Sigmoid colon (tissue), 7 donors: ENCODE results near the gene MRRF. TPM values are rescaled to one million over a fixed set of nuclear protein-coding genes. Genes with fewer than 3 reads are reported as not detected.
A peak's percentile ranks its signal among the peaks of the same experiment; 100 is the strongest.

ENCODE experiments used
- DNase-seq: peaks from one replicate; pipeline ENCODE4 v3.0.0-alpha.2; 2019
- H3K27ac ChIP-seq, 4 donors: fragments of 200-600 bp; sonication (generic); one replicate each; pipeline ENCODE4 v1.5.1; 2016 to 2019; ENCODE audit warnings: mild to moderate bottlenecking in 1 of 4
- H3K27me3 ChIP-seq, 3 donors: fragments of 200-600 bp; sonication (generic); one replicate each; pipeline ENCODE4 v1.5.1; 2019; ENCODE audit warnings: mild to moderate bottlenecking in 1 of 3
- H3K36me3 ChIP-seq, 4 donors: fragments of 200-600 bp; sonication (generic); one replicate each; pipeline ENCODE4 v1.5.1; 2016 to 2019
- H3K4me1 ChIP-seq, 4 donors: fragments of 200-600 bp; sonication (generic); one replicate each; pipeline ENCODE4 v1.5.1; 2017 to 2019
- H3K4me3 ChIP-seq, 4 donors: fragments of 200-600 bp; sonication (generic); one replicate each; pipeline ENCODE4 v1.5.1; 2017 to 2019; ENCODE audit warnings: mild to moderate bottlenecking in 2 of 4, moderate library complexity in 1 of 4
- H3K9me3 ChIP-seq, 4 donors: fragments of 200-600 bp in 3 of 4; sonication (generic) in 3 of 4; one replicate each; pipeline versions ENCODE4 v1.5.1 to v1.6.1; 2013 to 2019
- EP300 ChIP-seq, 4 donors: sonication (generic); formaldehyde crosslinking; IDR thresholded peaks; one replicate each; pipeline ENCODE4 v1.6.1; 2017; ENCODE audit warnings: antibody characterized with exemption in 4 of 4
- POLR2A ChIP-seq, 2 donors: fragments of 450-650 bp; IDR thresholded peaks; one replicate each; pipeline ENCODE4 v1.6.1; 2016; ENCODE audit warnings: antibody characterized with exemption in 2 of 2, mild to moderate bottlenecking in 2 of 2, moderate library complexity in 2 of 2
- POLR2AphosphoS5 ChIP-seq, 4 donors: sonication (generic); formaldehyde crosslinking; IDR thresholded peaks; one replicate each; pipeline ENCODE4 v1.6.1; 2017; ENCODE audit warnings: antibody characterized with exemption in 4 of 4
- WGBS, 2 donors: extraction: QIAGEN DNeasy Blood & Tissue Kit; methylation state at CpG; one replicate each; pipeline ENCODE4 v1.1.7; 2013; 5-methylcytosine and 5-hydroxymethylcytosine counted together
- intact Hi-C: fragments of 100-400 bp; cut with DNase I; formaldehyde crosslinking; loops from one replicate; pipeline ENCODE4 v1.15.1; 2023
- polyA plus RNA-seq, 3 donors: library from polyadenylated mRNA; stranded (reverse); fragments of 200-250 nt; gene quantifications; one replicate each; pipeline ENCODE4 v1.2.3, GENCODE V29; 2013
- total RNA-seq, 4 donors: library from RNA; depleted of rRNA; stranded (reverse); fragments of >200 nt; gene quantifications; one replicate each; pipeline ENCODE4 v1.1.0, GENCODE V29; 2016
- TF ChIP-seq, protein P1 (sequence below), 4 experiments: fragments of 450-650 bp in 3 of 4; fragments of 200-600 bp in 1 of 4; IDR thresholded peaks; one replicate each; pipeline ENCODE4 v1.5.1; 2016 to 2019; ENCODE audit warnings: antibody characterized with exemption in 4 of 4, mild to moderate bottlenecking in 3 of 4, moderate library complexity in 2 of 4
- donor health status: healthy with polysubstance abuse.
- donor health status: Bipolar disorder and iron deficiency.
- donor health status: healthy.

MRRF gene
- total and polyA plus RNA-seq, 7 donors: 29.9 to 46.7 (median 38.2) TPM

DNA sequence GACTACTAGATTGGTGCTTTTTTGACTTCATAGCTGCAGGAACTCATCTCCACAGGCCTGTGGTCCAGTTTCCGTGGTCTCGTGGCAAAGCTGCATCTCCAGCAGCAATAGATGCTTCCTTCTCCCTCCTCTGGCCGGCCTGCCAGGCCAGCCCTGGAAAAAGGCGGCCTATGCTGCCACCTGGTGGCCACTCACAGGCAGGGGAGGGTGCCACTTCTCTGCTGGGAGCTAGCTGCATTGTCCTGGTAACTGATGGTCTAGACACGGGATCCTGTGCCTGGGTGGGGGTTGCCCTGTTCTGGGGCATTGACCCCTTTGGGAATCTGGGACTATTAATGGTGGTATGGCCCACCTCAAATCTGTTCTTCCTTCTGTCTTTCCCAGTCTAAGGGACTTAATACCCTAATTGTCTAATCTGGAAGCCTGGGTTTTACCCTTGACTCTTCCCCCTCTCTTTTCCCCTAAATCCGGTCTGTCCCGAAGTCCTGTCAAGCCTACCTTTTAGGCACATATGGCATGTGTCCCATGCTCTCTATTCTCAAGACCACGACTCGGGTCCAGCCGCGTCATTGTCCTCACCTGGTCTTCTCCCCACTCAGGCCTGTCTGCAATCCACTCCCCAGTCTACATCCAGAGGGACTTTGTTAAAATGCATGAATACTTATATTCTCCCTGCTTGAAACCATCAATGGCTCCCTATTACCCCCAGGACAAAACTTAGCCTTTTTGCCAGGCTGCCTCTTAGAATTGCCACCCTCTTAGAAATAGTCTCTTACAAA, 86.1 kb downstream of the MRRF start:
- 36 to 43% methylated on average over 11 of the region's 11 CpGs for WGBS, 2 donors
- TF ChIP-seq, protein P1, sequence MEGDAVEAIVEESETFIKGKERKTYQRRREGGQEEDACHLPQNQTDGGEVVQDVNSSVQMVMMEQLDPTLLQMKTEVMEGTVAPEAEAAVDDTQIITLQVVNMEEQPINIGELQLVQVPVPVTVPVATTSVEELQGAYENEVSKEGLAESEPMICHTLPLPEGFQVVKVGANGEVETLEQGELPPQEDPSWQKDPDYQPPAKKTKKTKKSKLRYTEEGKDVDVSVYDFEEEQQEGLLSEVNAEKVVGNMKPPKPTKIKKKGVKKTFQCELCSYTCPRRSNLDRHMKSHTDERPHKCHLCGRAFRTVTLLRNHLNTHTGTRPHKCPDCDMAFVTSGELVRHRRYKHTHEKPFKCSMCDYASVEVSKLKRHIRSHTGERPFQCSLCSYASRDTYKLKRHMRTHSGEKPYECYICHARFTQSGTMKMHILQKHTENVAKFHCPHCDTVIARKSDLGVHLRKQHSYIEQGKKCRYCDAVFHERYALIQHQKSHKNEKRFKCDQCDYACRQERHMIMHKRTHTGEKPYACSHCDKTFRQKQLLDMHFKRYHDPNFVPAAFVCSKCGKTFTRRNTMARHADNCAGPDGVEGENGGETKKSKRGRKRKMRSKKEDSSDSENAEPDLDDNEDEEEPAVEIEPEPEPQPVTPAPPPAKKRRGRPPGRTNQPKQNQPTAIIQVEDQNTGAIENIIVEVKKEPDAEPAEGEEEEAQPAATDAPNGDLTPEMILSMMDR (IDR thresholded peaks at IDR 0.05): peak; percentile 87 to 98 (median 96)
- no peak for TF ChIP-seq POLR2A (IDR thresholded peaks at IDR 0.05)
- intact Hi-C loops: loop anchor here (1.0 kb wide), 2 partner anchors 225 to 251 kb away; no protein-coding TSS in a partner anchor
- Histone ChIP-seq H3K9me3 (no peaks in the 10 kb centered on the region), H3K4me3 (no peak overlapping the region), H3K27ac (no peak overlapping the region), H3K4me1 (peaks cover 0 to 23% (median 13%) of the 10 kb centered on the region in 4 donors), H3K36me3 (no peaks in the 10 kb centered on the region), H3K27me3 (no peaks in the 10 kb centered on the region)
- DNase-seq: peak; percentile 90

DNA sequence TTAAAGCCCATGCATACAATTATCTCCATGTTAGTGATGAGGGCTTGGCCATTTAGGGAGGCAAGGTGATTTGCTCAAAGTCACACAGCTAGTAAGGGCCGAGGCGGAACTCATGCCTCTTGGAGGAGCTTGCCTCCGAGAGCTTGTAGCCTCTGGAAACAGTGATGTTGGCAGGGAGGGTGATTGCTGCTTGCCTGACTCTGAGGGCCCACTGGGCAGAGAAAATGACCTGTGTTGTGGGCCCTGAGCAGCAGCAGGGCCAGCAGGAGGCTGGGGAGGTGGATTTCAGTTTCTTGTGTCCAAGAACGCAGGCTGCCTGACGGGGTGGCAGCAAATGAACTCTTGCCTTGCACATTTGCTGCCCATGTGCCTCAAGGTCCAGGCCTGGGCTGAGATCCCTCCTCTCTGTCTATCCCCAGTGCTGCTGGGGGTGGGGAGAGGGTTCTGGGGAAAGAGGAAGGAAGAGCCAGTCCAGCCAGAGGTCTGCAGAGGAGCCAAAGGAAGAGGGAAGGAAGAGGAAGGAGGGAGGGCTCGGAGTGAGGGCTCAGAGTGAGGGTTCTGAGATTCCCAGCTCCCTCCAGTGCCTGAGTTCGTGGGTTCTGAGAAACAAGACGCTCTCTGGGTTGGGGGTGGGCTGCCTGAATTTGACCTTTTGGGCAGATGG, 90.0 kb downstream of the MRRF start:
- H3K4me1 ChIP-seq: peaks cover 0 to 3% (median under 1%) of the 10 kb centered on the region in 4 donors
- H3K27ac ChIP-seq: no peak overlapping the region
- no peaks in the 10 kb centered on the region for H3K36me3 ChIP-seq
- DNase-seq: no peak
- no peak overlapping the region for H3K4me3 ChIP-seq
- intact Hi-C loops: no loop called here
- TF ChIP-seq, protein P1 (IDR thresholded peaks at IDR 0.05): no peak
- TF ChIP-seq POLR2AphosphoS5 (IDR thresholded peaks at IDR 0.05) (no peak), EP300 (IDR thresholded peaks at IDR 0.05) (no peak), POLR2A (IDR thresholded peaks at IDR 0.05) (no peak)
- no peaks in the 10 kb centered on the region for H3K9me3 ChIP-seq
- 77 to 89% methylated on average over 8 of the region's 8 CpGs for WGBS, 2 donors
- no peaks in the 10 kb centered on the region for H3K27me3 ChIP-seq

DNA sequence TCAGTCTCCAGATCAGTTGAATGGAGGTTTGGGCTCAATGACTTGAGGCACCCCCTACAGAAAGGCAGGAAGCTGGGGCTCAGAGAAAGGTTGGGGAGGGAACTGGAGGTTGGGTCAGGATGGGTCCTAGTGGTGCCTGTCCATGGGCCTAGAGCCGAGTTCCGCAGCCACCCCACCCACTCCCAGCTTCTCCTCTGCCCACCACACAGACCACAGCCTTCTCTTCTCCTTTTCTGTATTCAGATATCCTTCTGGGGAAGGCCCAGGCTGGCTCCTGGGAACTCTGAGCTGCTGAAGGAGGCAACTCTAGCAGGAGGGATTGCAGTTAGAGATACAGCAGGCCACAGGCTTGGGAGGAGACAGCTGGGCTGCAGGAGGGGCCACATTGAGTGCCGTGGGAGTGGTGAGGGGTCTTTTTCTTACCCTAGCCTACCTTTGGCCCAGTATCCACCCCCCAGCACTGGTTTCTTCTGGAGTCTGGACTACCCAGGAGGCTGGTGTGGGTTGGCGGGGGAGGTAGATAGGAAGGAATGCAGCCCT, 90.7 kb downstream of the MRRF start:
- Histone ChIP-seq H3K27me3 (no peaks in the 10 kb centered on the region), H3K4me3 (no peak overlapping the region), H3K27ac (no peak overlapping the region), H3K4me1 (peaks cover 0 to 9% (median 7%) of the 10 kb centered on the region in 4 donors), H3K36me3 (no peaks in the 10 kb centered on the region), H3K9me3 (no peaks in the 10 kb centered on the region)
- no peak for DNase-seq
- WGBS, 2 donors: 87 to 96% methylated on average over 4 of the region's 4 CpGs
- intact Hi-C loops: no loop called here
- TF ChIP-seq POLR2AphosphoS5 (IDR thresholded peaks at IDR 0.05): no peak
- TF ChIP-seq EP300 (IDR thresholded peaks at IDR 0.05): no peak
- no peak for TF ChIP-seq POLR2A (IDR thresholded peaks at IDR 0.05)
- TF ChIP-seq, protein P1 (IDR thresholded peaks at IDR 0.05): no peak

DNA sequence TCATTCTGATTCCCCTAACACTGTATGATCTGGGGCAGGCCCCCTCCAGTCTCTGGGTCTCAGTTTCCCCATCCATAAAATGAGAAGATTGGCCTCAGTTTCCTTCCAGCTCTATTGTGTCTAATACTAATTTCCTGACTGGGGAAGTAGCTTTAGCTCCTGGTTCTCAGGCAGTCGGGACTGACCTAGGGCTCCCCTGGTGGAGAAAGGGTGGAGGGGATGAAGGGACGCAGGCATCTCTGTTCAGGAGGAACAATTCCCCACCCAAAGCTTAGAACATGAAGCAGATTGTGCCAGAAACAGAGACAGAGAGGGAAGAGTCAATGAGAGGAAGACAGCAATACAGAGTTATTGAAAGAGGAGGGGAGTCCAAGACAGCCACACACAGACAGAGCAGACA, 91.9 kb downstream of the MRRF start:
- Histone ChIP-seq H3K36me3 (no peaks in the 10 kb centered on the region), H3K27me3 (no peaks in the 10 kb centered on the region), H3K4me1 (peaks cover 0 to 19% (median 17%) of the 10 kb centered on the region in 4 donors), H3K4me3 (no peak overlapping the region), H3K9me3 (no peaks in the 10 kb centered on the region), H3K27ac (no peak overlapping the region)
- intact Hi-C loops: no loop called here
- no peak for DNase-seq
- TF ChIP-seq, protein P1 (IDR thresholded peaks at IDR 0.05): no peak
- no peak for TF ChIP-seq POLR2A (IDR thresholded peaks at IDR 0.05)
- TF ChIP-seq POLR2AphosphoS5 (IDR thresholded peaks at IDR 0.05): no peak
- TF ChIP-seq EP300 (IDR thresholded peaks at IDR 0.05): no peak
- WGBS, 2 donors: 57 to 69% methylated on average over 2 of the region's 2 CpGs
